B cell (primary cell): ENCODE data around the gene ZNF804B.

Experiments used
- EZH2 ChIP-seq: IDR thresholded peaks from 2 replicates; pipeline ENCODE4 v1.6.1; 2012; ENCODE audit warnings: borderline replicate concordance, low read depth, mild to moderate bottlenecking, moderate library complexity, low read length; ENCODE audit not compliant: insufficient read depth, poor library complexity, severe bottlenecking
- TF ChIP-seq, protein P1 (sequence below): fragments of 200-600 bp; IDR thresholded peaks from one replicate; pipeline ENCODE4 v1.8.0; 2022; ENCODE audit warnings: antibody characterized with exemption, mild to moderate bottlenecking

DNA sequence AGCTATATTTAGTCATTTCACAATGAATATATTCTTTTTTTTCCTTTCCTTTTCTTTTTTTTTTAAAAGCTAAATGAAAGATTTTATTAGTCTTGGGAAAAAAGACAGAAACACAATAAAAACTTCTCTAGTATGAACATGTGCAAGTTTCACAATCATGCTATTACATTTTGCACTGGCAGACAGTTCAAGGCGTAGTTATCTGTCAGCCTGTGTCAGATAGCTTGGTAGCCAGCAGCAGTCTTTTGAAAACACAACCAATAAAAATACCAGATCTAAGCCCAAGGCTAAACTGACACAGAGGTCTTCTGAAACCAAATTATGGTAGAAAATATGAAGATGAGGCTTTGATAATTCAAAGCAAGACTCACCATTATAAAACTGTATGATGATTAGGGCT, 241.8 kb downstream of the ZNF804B start:
- TF ChIP-seq, protein P1, sequence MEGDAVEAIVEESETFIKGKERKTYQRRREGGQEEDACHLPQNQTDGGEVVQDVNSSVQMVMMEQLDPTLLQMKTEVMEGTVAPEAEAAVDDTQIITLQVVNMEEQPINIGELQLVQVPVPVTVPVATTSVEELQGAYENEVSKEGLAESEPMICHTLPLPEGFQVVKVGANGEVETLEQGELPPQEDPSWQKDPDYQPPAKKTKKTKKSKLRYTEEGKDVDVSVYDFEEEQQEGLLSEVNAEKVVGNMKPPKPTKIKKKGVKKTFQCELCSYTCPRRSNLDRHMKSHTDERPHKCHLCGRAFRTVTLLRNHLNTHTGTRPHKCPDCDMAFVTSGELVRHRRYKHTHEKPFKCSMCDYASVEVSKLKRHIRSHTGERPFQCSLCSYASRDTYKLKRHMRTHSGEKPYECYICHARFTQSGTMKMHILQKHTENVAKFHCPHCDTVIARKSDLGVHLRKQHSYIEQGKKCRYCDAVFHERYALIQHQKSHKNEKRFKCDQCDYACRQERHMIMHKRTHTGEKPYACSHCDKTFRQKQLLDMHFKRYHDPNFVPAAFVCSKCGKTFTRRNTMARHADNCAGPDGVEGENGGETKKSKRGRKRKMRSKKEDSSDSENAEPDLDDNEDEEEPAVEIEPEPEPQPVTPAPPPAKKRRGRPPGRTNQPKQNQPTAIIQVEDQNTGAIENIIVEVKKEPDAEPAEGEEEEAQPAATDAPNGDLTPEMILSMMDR = no peak
- no peak for TF ChIP-seq EZH2
